Breast epithelium (tissue), 3 donors: ENCODE results near the gene SERINC5.

Experiments
- CTCF ChIP-seq, 3 donors: fragments of 450-650 bp; IDR thresholded peaks; one replicate each; pipeline ENCODE4 v1.5.1; 2016 to 2017; ENCODE audit warnings: antibody characterized with exemption in 3 of 3, mild to moderate bottlenecking in 3 of 3, moderate library complexity in 3 of 3
- POLR2AphosphoS5 ChIP-seq, 3 donors: sonication (generic); formaldehyde crosslinking; IDR thresholded peaks; one replicate each; pipeline ENCODE4 v1.6.1; 2017; ENCODE audit warnings: antibody characterized with exemption in 3 of 3

- no peak for TF ChIP-seq CTCF (IDR thresholded peaks at IDR 0.05)
- no peak for TF ChIP-seq POLR2AphosphoS5 (IDR thresholded peaks at IDR 0.05)
These were observed 187.6 kb downstream of the SERINC5 start for GRCh38 chr5:80068246-80068636.
